ENCODE data around the gene HCFC1. TPM values are rescaled to one million over a fixed set of nuclear protein-coding genes. Genes with fewer than 3 reads are reported as not detected.

HCFC1 gene
- total RNA-seq, 2 donors from 2014 or later: 36.6 to 80.5 TPM

- no peaks in the 10 kb centered on the region for H3K9me3 ChIP-seq
- H3K4me3 ChIP-seq: no peak overlapping the region
- DNase-seq: no peak
- H3K9ac ChIP-seq (ENCODE audit: low read depth in 2 of 2, low read length in 2 of 2): no peak overlapping the region
- no peak overlapping the region for H3K27ac ChIP-seq
- intact Hi-C loops (cut with DNase I): no loop called here
- no peaks in the 10 kb centered on the region for H3K27me3 ChIP-seq
- TF ChIP-seq, protein P1, sequence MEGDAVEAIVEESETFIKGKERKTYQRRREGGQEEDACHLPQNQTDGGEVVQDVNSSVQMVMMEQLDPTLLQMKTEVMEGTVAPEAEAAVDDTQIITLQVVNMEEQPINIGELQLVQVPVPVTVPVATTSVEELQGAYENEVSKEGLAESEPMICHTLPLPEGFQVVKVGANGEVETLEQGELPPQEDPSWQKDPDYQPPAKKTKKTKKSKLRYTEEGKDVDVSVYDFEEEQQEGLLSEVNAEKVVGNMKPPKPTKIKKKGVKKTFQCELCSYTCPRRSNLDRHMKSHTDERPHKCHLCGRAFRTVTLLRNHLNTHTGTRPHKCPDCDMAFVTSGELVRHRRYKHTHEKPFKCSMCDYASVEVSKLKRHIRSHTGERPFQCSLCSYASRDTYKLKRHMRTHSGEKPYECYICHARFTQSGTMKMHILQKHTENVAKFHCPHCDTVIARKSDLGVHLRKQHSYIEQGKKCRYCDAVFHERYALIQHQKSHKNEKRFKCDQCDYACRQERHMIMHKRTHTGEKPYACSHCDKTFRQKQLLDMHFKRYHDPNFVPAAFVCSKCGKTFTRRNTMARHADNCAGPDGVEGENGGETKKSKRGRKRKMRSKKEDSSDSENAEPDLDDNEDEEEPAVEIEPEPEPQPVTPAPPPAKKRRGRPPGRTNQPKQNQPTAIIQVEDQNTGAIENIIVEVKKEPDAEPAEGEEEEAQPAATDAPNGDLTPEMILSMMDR (IDR thresholded peaks at IDR 0.05): no peak
- H3K4me1 ChIP-seq: no peaks in the 10 kb centered on the region
- no peaks in the 10 kb centered on the region for H3K36me3 ChIP-seq
Observed at GRCh38 chrX:153938226-153938786, 33.3 kb downstream of the HCFC1 start.

- intact Hi-C loops (cut with DNase I): no loop called here
- H3K27ac ChIP-seq: no peak overlapping the region
- H3K36me3 ChIP-seq: no peaks in the 10 kb centered on the region
- no peaks in the 10 kb centered on the region for H3K27me3 ChIP-seq
- H3K4me1 ChIP-seq: no peaks in the 10 kb centered on the region
- H3K9ac ChIP-seq (ENCODE audit: low read depth in 2 of 2, low read length in 2 of 2): no peak overlapping the region
- TF ChIP-seq, protein P1 (IDR thresholded peaks at IDR 0.05): no peak
- DNase-seq: no peak
- H3K4me3 ChIP-seq: no peak overlapping the region
- no peaks in the 10 kb centered on the region for H3K9me3 ChIP-seq
Observed at GRCh38 chrX:153937056-153937455, 34.6 kb downstream of the HCFC1 start.

GRCh38 chrX:153935326-153935851, 36.2 kb downstream of the HCFC1 start:
- no peaks in the 10 kb centered on the region for H3K36me3 ChIP-seq
- no peak overlapping the region for H3K27ac ChIP-seq
- H3K9me3 ChIP-seq: no peaks in the 10 kb centered on the region
- TF ChIP-seq, protein P1 (IDR thresholded peaks at IDR 0.05): no peak
- no peak for DNase-seq
- no peaks in the 10 kb centered on the region for H3K27me3 ChIP-seq
- no peaks in the 10 kb centered on the region for H3K4me1 ChIP-seq
- intact Hi-C loops (cut with DNase I): no loop called here
- peak overlapping the region; percentile 77 for H3K4me3 ChIP-seq
- H3K9ac ChIP-seq (ENCODE audit: low read depth in 2 of 2, low read length in 2 of 2): peak overlapping the region; percentile 12 to 35

- Histone ChIP-seq H3K9me3 (no peaks in the 10 kb centered on the region), H3K27me3 (no peaks in the 10 kb centered on the region), H3K4me1 (no peaks in the 10 kb centered on the region), H3K27ac (no peak within 1 kb of the TSS), H3K4me3 (peak within 1 kb of the TSS; percentile 77), H3K36me3 (no peaks in the 10 kb centered on the region), H3K9ac (ENCODE audit: low read depth in 2 of 2, low read length in 2 of 2) (peak within 1 kb of the TSS; percentile 72 to 80)
- intact Hi-C loops (cut with DNase I): no loop called here
- peak; percentile 69 for DNase-seq
- TF ChIP-seq, protein P1 (IDR thresholded peaks at IDR 0.05): no peak
Observed at GRCh38 chrX:153934762-153935325, 36.8 kb downstream of the HCFC1 start, which contains the start of gene NAA10. Gene NAA10 (minus strand): TSS chrX:153935037. CDS start chrX:153934904, 133 bp downstream.

- no peak for DNase-seq
- Histone ChIP-seq H3K4me1 (no peaks in the 10 kb centered on the region), H3K9me3 (no peaks in the 10 kb centered on the region), H3K27me3 (no peaks in the 10 kb centered on the region), H3K27ac (no peak overlapping the region), H3K36me3 (no peaks in the 10 kb centered on the region), H3K9ac (ENCODE audit: low read depth in 2 of 2, low read length in 2 of 2) (peak overlapping the region; percentile 72 to 80), H3K4me3 (peak overlapping the region; percentile 77)
- TF ChIP-seq, protein P1 (IDR thresholded peaks at IDR 0.05): no peak
- intact Hi-C loops (cut with DNase I): no loop called here
Observed at GRCh38 chrX:153934148-153934761, 37.4 kb downstream of the HCFC1 start.
